Islet of Langerhans (tissue), 1 donor: Measurements from ENCODE around the gene HMMR.
A peak's percentile ranks its signal among the peaks of the same experiment; 100 is the strongest.
"Not testable (repeated sequence)": the region's sequence is repeated elsewhere in the genome, so short reads cannot be mapped to it uniquely, and the experiment has no call there.

Experiments
- FAIRE-seq: peaks from one replicate; lab custom pipeline; 2011; peaks lifted over from hg19 to GRCh38; lab: Jason Lieb, UNC

The HMMR gene, protein sequence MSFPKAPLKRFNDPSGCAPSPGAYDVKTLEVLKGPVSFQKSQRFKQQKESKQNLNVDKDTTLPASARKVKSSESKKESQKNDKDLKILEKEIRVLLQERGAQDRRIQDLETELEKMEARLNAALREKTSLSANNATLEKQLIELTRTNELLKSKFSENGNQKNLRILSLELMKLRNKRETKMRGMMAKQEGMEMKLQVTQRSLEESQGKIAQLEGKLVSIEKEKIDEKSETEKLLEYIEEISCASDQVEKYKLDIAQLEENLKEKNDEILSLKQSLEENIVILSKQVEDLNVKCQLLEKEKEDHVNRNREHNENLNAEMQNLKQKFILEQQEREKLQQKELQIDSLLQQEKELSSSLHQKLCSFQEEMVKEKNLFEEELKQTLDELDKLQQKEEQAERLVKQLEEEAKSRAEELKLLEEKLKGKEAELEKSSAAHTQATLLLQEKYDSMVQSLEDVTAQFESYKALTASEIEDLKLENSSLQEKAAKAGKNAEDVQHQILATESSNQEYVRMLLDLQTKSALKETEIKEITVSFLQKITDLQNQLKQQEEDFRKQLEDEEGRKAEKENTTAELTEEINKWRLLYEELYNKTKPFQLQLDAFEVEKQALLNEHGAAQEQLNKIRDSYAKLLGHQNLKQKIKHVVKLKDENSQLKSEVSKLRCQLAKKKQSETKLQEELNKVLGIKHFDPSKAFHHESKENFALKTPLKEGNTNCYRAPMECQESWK

GRCh38 chr5:163460562-163461171 lies at the start of gene HMMR:
Gene HMMR, plus strand, starts transcription at chr5:163460632. Its CDS starts 61 bp downstream, at chr5:163460693.
- FAIRE-seq, result no peak

DNA sequence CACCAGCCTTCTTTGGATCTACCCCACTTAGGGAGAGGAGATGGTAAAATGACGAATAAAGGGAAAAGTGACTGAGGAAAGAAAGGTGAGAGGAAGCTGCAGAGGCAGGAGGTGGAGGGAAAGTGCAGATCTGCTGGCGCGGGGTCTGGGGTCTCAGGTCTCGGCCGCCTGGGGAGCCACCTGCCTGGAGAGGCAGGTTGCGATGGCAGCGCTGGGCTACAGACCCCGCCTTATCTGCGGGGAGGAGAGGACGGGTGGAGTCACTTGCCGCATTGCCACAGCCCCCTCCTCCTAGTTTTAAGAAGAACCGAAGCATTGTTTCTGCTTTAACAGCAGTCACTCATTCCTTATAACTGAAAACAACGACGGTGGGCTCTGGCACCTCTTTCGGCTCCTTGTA lies 44.8 kb upstream of the HMMR start:
- not testable (repeated sequence) for FAIRE-seq

DNA sequence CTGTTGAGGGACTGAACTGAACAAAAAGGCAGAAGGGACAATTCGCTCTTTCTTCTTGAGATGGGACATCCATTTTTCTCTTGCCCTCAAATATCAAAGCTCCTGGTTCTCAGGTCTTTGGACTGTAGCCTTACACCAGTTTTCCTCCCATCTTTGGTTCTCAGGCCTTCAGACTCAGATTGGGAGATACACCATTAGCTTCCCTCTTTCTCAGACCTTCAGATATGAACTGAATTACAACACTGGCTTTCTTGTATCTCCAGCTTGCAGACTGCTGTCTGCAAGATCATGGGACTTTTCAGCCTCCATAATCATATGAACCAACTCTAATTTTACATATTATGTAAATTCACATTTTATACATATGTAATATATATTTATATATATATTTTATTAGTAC lies 35.6 kb upstream of the HMMR start:
- no peak for FAIRE-seq

DNA sequence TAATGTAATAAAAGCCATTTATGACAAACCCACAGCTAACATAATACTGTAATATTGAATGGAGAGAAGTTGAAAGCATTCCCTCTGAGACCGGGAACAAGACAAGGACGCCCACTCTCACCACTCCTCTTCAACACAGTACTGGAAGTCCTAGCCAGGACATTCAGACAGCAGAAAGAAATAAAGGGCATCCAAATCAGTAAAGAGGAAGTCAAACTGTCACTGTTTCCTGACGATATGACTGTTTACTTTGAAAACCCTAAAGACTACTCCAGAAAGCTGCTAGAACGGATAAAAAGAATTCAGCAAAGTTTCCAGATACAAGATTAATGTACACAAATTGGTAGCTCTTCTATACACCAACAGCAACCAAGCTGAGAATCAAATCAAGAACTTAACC lies 34.3 kb upstream of the HMMR start:
- FAIRE-seq, result not testable (repeated sequence)

DNA sequence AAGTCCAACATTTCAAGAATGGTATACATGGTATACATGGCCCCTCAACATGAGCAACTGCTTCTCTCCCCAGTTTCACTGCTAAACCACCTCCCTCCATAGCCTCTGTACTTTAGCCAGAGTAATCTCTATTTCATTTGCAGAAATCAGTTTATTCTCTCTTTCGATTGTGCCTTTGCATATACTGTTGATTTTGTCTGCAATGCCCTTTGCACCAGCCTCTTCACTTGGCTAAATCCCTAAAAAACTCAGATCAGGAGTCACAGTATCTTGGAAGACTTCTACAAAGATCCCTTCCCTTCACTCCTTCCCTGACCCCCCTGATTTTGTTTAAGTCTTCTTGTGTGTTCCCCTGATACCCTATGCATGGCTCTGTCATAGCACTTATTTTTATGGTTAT lies 27.9 kb upstream of the HMMR start:
- FAIRE-seq, result no peak

DNA sequence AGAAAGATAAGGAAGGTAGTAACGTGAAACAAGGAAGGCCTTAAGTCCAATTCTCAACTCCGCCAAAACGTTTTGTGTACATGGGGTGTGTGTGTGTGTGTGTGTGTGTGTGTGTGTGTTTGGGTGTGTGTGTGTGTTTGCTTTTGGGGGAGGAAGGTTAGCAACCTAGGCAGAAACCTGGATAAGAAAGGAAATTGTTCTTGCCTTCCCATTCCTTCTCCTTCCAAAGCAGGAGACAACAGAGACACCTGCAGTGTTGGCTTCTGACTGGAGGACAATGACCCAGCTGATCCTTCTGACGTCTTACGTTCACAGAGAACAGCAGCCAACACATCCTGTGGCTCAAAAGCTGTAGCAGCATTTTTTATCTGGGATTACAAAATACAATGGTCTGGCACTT lies 27.2 kb upstream of the HMMR start:
- FAIRE-seq, result no peak

DNA sequence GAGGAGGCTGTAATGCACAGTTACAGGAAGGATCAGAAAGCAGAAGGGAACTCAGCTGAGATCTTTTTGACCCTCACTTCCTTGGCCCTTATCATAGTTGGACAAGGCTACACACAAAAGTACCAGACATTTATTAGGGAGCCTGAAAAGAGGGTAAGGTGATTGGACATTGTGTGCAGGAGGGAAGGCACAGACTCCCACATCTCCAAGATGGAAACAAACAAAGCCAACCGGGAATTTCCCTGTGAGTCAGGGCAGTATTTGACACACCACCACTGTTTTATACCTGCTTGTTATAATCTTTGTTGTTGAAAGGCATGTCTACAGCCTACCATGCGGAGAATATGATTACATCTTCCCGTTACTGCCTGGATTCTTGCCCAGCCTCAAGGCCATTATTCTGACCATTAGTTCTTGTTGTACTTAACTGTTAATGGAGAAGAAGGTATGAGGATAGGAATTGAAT lies 26.0 kb upstream of the HMMR start:
- FAIRE-seq, result no peak

DNA sequence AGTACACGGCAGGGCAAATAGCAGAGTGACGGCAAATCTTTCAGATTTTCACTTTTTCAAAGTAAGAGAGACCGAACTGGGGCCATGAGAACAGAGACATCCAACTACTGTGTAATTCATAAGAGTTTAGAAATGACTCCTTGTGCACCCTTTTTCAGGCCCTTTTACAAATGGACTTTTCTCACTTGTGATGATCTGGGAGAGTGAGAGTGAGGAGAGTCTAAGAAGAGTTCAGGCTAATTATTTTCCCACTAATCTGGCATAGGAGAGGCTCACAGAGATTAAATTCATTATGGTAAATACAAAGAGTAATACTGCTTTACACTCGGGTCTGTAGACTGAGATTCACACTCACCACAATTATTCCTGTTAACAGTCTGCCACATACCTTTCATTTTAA lies 23.9 kb upstream of the HMMR start:
- FAIRE-seq, result no peak

DNA sequence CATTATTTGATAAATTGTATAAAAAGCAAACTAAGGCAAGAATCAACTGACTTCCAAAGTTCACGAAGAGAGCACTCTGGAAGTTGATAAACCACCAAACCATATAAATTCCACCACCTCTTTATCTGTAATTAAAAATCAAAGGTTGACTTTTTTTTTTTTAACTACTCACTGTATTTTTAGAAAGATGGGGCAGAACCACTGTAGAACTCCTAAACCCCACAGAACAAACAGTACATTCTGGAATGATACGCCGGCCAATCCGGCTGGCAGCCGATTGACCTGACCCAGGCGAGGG lies 23.5 kb upstream of the HMMR start:
- no peak for FAIRE-seq

DNA sequence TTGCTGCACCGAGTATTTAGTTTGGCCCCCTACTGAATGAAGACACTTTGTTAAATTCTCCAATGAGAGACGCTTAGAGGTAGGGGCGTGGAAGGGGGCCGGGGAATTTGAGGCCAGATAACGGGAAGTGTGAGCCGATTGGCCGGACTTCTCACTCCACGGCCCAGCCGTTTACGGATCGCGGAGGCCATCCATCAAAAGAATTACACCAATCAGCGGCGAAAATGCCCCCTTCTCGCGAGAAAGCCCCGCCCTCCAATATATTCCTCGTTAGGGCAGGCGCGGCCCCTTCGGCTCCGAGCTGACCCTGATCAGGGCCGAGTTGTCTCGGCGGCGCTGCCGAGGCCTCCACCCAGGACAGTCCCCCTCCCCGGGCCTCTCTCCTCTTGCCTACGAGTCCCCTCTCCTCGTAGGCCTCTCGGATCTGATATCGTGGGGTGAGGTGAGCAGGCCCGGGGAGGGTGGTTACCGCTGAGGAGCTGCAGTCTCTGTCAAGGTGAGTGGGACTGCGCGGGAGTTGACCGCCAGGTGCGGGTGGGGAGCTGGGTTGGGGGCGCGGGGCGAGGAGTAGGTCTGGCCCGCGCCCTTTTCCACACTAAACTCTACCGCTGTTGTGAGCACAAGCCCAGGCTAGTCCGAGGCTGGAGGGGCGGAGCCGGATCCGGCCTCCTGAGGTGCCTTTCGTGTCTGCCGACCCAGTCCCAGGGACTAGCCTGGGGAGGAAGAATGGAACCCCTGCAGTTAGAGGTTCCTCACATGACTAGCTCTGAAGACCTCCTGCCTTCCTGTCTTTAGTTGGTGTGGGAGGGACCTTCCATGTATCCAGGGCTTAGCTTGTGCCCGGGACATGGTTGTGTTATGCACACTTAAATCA lies 22.9 kb upstream of the HMMR start, which contains the start of gene CCNG1:
CCNG1 (plus strand) TSS at position 287 of the 874 bp plus-strand sequence. CDS start 1,662 bp downstream, outside the sequence.
- FAIRE-seq, result peak; percentile 97

GRCh38 chr5:163439092-163439425 lies 21.4 kb upstream of the HMMR start:
- no peak for FAIRE-seq

GRCh38 chr5:163440954-163441353 lies 19.5 kb upstream of the HMMR start:
- FAIRE-seq, result no peak

- FAIRE-seq, result no peak
These were observed 15.9 kb upstream of the HMMR start for GRCh38 chr5:163444526-163444925.

GRCh38 chr5:163445345-163445744 lies 15.1 kb upstream of the HMMR start:
- no peak for FAIRE-seq

DNA sequence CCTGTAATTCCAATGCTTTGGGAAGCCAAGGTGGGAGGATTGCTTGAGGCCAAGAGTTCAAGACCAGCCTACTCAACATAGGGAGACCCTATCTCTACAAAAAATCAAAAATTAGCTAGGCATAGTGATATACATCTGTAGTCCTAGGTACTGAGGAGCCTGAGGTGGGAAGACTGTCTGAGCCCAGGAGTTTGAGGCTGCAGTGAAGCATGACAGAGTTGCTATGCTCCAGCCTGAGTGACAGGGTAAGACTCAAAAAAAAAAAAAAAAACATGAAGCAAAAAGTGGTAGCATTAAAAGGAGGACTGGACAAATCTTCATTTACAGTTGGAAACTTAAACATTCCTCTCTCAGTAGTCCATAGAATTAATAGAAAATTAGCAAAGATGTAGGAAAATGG lies 13.2 kb upstream of the HMMR start:
- FAIRE-seq, result no peak

- FAIRE-seq, result no peak
These were observed 12.6 kb upstream of the HMMR start for GRCh38 chr5:163447875-163448274.

DNA sequence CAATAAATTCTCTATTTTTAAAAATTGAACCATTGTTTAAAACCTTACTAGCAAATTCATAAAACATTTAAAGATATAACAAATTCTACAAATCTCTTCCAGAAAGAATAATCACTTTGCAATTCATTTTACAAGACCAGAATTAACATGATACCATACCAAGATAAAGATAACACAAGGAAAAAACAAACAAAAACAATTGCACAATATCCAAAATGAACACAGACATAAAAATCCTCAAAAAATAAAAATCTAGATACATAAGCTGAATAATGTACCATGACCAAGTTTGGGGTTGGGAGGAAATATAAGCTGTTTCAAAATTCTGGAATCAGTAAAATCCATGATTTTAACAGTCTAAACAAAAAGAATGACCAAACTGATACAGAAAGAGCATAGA lies 11.9 kb upstream of the HMMR start:
- FAIRE-seq, result no peak

DNA sequence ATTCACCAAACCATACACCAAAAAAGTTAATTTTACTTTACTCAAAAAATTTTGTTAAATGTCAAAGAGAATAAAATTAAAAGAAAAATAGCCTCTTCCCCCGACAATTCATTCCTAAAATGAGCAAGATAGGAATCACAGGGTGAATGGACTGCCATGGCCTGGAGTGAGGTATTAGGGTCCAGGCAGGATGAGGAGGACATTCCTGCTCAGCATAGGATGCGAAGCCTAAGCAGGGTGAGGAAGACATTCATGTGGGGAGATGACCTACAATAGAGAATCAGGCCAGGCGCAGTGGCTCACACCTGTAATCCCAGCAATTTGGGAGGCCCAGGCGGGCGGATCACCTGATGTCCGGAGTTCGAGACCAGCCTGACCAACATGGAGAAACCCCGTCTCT lies 8.9 kb upstream of the HMMR start:
- FAIRE-seq, result no peak

DNA sequence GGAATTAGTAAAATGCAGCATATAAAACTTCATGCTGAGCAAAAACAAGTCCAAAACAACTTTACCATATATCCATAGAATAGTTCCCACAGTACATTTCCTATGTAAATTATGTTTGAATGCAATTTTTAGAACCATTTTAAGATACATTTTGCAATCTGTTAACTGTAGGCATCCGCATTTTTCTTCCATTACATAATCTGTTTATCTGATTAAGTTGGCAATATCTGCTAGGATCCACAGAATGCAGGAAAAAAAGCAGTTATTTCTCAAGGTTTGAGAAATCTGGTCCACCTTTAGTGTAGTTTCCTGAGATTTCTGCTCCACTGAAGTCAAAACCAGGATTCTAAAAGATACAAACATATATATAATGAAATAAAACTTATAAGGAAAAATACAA lies 6.7 kb upstream of the HMMR start:
- FAIRE-seq, result no peak

GRCh38 chr5:163455406-163455805 lies 5.0 kb upstream of the HMMR start:
- FAIRE-seq, result not testable (repeated sequence)

DNA sequence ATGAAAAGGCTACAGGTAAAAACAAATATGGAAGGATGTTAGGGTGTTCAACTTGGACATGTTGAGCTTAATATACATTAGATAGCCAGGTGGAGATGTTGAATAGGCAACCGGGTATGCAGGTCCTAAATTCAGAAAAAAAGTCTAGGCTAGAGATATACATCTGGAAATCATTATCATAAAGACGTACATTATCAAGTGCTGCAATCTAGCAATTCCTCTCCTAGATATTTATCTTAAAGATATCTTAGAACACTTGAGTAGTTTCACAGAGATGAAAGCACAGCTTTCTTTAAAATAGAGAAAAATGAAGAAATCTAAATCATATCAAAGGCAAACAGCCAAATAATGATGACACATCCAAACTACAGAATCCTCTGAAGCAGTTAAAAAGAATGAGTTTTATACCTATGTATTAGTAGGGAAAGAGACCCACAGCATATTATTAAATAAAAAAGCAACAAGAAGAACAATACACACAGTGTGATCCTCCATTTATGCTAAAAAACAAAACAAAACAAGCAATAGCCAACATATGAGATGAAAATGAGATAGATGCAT lies 4.3 kb upstream of the HMMR start:
- FAIRE-seq, result no peak

- FAIRE-seq, result no peak
These were observed 3.6 kb upstream of the HMMR start for GRCh38 chr5:163456840-163457239.
